ENCODE measurements around the gene CCNL2.
A peak's percentile ranks its signal among the peaks of the same experiment; 100 is the strongest.
"Not testable (repeated sequence)": the region's sequence is repeated elsewhere in the genome, so short reads cannot be mapped to it uniquely, and the experiment has no call there.

CCNL2 gene

DNA sequence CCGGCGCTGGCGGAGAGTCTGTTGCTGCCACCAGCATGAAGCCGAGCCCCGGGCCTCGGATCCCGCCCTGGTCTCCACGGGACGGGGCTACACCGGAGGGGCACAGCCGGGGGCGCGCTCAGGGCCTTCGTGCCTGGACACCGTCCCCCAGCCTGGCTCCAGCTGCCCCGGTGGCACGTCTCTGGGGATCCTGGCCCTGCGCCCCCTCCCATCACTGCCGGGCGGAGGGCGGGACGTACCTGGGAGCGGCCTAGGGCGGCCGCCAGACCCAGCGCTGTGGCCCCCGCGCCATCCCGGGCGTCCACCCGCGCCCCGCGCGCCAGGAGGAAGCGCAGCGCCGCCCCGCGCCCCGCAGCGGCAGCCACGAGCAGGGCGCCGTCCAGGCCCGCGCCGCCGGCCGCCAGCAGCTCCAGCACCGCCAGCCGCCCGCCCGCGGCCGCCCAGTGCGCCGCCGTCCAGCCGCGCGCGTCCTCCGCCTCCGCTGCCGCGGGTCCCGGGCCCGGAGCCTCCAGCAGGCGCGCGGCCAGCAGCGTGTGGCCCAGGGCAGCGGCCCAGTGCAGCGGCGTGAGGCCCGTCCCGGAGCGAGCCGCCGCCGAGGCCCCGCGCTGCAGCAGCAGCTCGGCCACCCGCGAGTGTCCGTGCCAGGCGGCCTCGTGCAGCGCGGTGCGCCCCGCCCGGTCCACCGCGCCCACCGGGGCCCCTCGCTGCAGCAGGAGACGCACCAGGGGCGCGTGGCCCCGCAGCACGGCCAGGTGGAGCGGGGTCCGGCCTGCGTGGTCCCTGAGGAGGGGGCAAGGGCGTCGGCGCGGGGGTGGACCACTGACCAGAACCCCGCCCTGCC lies 20.9 kb upstream of the CCNL2 start:
- peak; percentile 73 for DNase-seq (ENCODE audit: low spot score)

- DNase-seq (ENCODE audit: low spot score), result no peak
Observed at GRCh38 chr1:1419363-1419812, 20.3 kb upstream of the CCNL2 start.

DNA sequence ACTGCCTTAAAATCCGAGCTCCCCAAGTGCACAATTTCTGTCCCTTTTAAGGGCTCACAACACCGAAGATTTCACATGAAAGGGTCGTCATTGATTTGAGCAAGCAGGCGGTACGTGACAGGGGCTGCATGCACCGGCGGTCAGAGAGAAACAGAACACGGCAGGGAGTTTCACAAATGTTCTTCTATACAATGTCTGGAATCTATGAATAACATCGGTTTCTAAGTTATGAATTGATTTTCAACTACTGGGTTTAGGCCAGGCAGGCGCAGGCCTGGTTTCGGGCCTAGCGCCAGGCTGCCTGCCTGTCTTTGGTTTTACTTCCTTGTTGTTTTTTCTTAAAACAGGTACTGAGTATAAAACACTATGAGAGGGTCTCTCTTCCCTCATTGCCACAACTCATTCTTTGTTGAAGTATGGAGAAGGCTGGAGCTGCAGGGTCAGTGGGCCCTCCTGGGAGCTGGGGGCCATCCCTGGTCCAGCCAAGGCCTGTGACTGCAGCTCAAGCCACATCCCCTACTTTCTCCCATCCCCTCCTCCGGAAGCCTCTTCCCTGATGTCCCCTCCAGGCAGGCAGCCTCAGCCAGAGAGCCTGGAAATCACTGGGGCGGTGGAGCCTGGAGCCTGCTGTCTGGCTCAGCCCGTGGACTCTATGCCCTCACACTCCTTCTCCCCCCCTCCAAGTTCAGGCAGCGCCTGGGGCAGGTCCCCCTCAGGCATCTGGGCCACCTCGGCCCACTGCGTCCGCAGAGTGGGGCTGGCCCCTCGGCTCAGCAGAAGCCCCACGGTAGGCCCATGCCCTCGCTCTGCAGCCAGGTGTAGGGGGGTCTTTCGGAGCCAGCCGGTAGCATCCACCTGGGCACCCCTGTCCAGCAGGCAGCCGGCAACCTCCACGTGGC lies 19.6 kb upstream of the CCNL2 start:
- no peak for DNase-seq (ENCODE audit: low spot score)

- DNase-seq (ENCODE audit: low spot score), result not testable (repeated sequence)
Observed at GRCh38 chr1:1417825-1418463, 18.8 kb upstream of the CCNL2 start.

DNA sequence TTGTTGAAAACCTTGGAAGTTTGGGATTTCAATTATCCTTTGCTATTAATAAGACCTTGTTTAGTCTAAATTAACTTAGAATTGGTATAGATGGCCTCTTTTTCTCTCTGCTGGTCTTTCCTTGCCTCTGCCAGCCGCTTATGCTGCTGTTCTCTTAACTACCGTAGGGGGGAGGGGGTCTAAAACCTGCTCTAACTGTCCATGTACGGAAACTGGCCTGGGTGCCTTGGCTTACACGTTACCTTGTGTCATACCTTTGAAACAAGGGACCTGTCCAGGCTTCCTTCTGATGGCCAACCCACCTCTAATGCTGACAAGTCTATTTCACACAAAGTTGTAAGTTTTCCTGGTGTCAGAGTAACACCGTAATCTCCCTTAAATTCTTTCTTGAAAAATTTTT lies 18.3 kb upstream of the CCNL2 start:
- not testable (repeated sequence) for DNase-seq (ENCODE audit: low spot score)

GRCh38 chr1:1415751-1416150 lies 16.6 kb upstream of the CCNL2 start:
- DNase-seq (ENCODE audit: low spot score), result no peak

- not testable (repeated sequence) for DNase-seq (ENCODE audit: low spot score)
Observed at GRCh38 chr1:1412311-1412902, 13.3 kb upstream of the CCNL2 start.

DNA sequence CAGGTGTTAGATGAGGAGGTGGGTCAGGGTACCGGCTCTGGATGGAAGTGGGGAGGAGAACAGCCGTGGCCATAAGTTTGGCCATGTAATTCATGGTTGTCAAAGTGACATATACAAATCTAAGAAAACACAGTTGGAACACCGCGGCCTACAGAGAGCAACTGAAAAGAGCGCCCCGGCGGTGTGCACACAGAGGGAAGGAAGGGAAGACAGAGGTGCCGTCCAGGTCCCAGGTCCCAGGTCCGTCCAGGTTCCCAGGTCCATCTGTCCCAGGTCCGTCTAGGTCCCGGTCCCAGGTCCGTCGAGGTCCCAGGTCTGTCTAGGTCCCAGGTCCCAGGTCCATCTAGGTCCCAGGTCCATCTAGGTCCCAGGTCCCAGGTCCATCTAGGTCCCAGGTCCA lies 12.5 kb upstream of the CCNL2 start:
- DNase-seq (ENCODE audit: low spot score), result no peak

- DNase-seq (ENCODE audit: low spot score), result not testable (repeated sequence)
Observed at GRCh38 chr1:1410238-1410637, 11.1 kb upstream of the CCNL2 start.

- DNase-seq (ENCODE audit: low spot score), result peak; percentile 58
Observed at GRCh38 chr1:1407636-1408318, 8.6 kb upstream of the CCNL2 start.

GRCh38 chr1:1406821-1407635 lies 7.9 kb upstream of the CCNL2 start, which contains the start of gene MRPL20:
Gene MRPL20, minus strand, starts transcription at chr1:1407293. Its CDS starts 76 bp downstream, at chr1:1407217.
- DNase-seq (ENCODE audit: low spot score), result peak; percentile 96

DNA sequence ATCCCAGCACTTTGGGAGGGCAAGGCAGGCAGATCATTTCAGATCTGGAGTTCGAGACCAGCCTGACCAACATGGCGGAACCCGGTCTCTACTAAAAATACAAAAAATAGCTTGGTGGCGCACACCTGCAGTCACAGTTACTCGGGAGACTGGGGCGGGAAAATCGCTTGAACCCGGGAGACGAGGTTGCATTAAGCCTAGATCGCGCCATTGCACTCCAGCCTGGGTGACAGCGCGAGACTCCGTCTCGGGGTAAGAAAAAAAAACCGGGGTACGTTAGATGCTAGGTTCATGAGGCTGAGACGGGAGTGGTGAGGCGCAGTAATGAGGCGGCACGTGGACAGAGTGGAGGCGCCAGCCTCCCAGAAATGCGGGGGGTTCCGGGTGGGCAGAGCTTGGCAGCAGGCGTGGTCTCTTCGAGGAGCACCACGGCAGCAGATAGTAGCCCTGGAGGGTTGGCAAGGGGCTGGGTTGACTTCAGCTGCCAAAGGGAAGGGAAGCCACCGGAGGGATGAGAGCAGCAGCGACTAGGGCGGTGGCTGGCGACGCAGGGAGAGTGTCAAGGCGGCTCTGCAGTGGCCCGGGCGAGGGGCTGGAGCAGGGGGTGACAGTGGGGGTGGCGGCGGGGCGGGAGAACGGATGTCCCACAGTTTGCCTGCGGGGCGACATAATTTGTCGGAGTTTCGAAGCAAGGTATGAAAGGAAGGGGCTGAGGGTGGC lies 7.1 kb upstream of the CCNL2 start:
- no peak for DNase-seq (ENCODE audit: low spot score)

- DNase-seq (ENCODE audit: low spot score), result no peak
Observed at GRCh38 chr1:1403653-1404052, 4.5 kb upstream of the CCNL2 start.

DNA sequence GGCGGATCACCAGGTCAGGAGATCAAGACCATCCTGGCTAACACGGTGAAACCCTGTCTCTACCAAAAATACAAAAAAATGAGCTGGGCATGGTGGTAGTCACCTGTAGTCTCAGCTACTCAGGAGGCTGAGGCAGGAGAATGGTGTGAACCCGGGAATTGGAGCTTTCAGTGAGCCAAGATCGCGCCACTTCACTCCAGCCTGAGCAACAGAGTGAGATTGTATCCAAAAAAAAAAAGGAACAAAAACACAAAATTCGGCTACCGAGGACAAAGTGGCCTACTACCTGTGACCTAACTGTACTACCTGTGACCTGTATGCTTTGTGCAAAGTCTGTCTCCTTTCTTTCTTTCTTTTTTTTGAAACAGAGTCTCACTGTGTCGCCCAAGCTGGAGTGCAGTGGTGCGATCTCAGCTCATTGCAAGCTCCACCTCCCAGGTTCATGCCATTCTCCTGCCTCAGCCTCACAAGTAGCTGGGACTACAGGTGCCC lies 3.8 kb upstream of the CCNL2 start:
- not testable (repeated sequence) for DNase-seq (ENCODE audit: low spot score)

DNA sequence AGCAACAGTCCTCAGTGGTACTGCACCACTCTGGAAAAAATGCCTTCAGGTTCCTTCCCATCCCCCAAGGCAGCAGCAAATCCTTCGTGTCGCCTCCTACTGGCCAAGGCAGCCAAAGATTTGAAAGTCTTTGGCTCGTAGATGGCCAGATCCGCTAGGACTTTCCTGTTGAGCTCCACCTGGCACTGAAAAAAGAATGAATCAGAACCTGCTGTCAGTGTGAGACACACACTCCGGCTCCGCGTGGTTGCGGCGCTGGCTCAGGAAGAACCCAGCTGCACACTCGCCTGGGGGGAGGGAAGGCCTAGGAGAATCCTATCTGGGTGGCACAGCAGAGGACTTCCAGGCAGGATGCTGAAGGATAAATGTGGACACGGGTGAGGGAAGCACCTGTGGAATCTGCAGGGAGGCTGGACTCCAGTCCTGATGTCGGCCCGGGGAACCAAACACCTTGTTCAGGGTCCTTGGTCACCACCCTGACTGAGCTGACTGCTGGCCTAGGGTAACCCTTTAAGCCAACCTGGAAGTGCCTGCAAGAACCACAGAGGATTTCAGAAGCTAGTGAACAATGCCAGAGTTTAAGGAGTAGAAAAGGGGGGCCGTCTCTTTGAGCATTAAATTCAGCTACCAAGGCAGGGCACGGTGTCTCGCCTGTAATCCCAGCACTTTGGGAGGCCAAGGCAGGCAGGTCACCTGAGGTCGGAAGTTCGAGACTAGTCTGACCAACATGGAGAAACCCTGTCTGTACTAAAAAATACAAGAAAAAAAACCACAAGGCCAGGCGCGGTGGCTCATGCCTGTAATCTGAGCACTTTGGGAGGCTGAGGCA lies 3.2 kb upstream of the CCNL2 start:
- DNase-seq (ENCODE audit: low spot score), result peak; percentile 72

DNA sequence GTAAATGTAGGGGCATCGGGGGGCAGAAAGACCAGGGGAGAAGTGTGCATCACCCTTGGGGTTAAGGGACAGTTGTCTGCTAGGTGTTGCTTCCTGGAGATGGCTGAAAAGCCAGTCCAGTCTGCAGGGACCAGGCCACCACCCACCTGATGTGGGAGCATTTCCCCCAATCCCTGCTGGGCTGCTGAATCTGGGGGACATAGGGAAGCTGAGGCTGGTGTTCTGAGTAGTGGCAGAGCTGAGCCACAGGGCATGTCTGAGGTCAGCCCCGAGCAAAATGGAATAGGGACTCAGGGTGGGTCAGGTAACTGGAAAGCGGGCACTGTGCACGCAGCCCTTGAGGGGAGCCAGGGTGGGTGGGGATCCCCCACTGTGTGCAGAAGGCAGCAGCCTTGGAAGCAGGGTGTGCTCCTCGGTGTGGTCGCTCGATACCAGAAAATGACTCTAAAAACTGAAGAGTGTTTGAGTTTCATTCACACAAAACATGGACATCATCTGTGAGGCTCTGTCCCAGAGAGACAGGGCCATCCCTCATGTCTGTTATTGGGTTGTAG lies 2.4 kb upstream of the CCNL2 start:
- DNase-seq (ENCODE audit: low spot score), result no peak

GRCh38 chr1:1400576-1401456 lies 1.7 kb upstream of the CCNL2 start:
- DNase-seq (ENCODE audit: low spot score), result no peak
